CD4-positive, alpha-beta T cell treated with Interleukin-12 subunit alpha and Interleukin-12 subunit beta, for 1 hour (primary cell): ENCODE results near the gene DUOXA1.
"Not testable (repeated sequence)": the region's sequence is repeated elsewhere in the genome, so short reads cannot be mapped to it uniquely, and the experiment has no call there.

Experiments used
- DNase-seq: peaks from one replicate; pipeline ENCODE4 v3.0.0-alpha.2; 2020

Gene DUOXA1

DNA sequence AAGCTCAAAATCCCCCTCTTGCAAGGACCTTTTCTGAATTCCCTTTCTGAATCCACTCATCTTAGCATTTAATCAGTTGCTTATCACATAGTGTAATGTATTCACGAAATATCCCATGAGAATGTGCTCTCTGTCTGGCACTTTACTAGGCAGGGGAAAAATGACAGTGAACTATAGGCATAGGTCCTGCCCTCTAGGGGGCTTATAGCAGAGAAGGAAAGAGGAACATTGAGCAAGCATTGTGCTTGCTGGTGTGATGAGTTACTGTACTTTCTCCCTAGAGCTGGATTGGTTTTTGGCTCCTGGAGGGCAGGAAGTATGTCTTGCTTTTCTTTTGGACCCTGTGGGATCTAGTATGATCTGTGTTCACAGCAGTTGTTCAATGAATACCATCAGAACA lies 42.2 kb downstream of the DUOXA1 start:
- no peak for DNase-seq

DNA sequence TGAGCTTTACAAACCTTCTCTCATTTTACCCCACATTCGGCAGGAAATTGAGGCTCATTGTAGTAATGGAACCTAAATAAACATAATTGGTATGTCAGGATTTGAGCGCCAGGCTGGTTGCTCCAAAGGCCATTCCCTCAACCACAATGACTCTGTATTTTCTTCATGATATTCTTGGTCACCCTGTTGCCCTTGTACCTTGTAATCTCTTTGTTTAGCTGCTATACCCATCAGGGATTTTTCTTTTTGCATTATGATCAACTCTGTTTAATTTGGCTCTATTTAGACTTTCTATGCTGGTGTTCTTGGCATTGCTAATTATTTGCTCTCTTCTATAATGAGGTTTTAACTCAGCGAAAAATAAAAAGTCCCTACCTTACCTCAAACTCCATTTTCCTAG lies 45.5 kb downstream of the DUOXA1 start:
- no peak for DNase-seq

GRCh38 chr15:45083223-45083622 lies 46.5 kb downstream of the DUOXA1 start:
- no peak for DNase-seq

GRCh38 chr15:45082412-45082811 lies 47.3 kb downstream of the DUOXA1 start:
- DNase-seq = not testable (repeated sequence)

GRCh38 chr15:45080593-45080992 lies 49.1 kb downstream of the DUOXA1 start:
- not testable (repeated sequence) for DNase-seq

DNA sequence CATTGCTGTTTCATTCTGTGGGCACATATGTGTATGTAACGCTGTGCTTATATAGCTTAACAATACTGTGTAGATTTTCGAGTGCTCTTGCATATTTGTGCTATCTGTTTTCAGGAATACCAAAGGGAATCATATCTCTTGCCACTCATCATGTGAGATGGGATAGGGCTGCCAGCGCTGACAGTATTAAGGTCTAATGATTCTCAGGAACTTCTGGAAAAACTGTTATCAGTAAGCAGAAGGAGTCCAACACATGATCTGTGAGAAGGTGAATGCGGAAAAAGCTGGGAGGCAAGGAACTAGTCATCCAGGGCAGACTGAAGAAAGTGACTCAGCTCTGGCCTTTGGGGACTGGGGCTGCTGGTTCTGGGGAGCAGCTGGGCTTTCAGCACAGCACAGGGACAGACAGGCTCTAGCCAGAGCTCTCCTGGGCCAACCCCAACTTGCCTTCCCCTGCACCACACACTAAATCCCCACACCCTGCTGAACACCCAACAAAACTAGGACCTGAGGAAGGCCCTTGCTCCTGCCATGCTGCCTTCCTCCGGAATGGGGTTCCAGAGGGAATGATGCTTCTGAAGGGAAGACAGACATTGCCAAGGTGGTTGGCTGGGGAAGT lies 49.9 kb downstream of the DUOXA1 start:
- DNase-seq = not testable (repeated sequence)

DNA sequence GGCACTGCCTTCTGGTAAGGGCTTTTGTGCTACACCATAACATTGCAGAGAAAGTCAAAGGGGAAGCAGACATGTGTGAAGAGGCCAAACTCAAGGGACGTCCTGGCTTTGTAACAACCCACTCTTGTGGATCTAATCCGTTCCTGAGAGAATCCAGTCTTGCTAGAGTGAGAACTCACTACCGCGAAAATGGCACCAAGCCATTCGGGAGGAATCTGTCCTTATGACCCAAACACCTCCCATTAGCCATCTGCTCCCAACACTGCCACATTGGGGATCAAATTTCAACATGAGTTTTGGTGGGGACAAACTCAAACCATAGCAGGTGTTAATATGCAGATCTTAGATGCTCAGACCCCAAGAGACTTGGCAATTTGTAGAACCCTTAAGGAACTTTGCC lies 50.5 kb downstream of the DUOXA1 start:
- DNase-seq = not testable (repeated sequence)

GRCh38 chr15:45077391-45077790 lies 52.3 kb downstream of the DUOXA1 start:
- not testable (repeated sequence) for DNase-seq

DNA sequence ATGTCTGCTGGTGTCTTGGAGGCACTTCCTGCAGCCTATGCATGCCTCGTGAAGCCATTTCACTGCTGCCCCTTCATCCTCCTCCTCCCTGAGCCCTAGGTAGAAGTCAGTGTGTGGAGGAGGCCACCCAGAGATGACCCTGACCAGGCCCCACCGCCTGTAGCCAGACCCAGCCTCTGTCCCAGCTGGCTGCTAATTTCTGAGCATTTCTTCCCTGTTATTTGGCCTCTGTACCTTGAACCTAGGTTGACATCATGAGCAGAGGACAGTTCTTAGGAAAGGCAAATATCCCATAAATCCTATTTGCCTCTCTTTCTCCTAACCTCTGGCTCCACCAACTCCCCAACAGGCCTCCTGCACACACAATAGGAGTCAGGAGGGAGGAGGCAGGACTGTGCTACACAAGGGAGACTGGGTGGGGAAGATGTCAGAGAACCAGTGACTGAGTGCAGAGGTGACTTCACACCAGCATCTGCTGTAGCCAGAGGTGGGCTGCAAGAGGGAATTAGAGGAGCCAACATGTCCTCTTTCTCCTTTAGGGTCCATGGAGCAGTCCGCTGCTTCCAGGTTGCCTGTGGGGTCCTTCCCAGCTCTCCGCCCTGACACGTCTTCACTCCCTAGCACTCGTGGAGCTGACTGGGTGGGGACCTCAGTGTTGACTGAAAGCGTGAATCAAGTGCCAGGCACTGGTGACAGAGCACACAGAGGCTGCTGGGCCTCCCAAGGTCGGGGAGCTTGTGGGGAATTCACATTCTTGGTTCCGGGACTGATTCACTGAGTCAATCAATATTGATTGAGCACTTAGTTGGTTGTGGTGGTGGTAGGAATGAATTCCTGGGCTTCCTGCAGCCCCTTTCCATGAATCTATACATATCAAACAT lies 54.0 kb downstream of the DUOXA1 start:
- not testable (repeated sequence) for DNase-seq

- DNase-seq = not testable (repeated sequence)
These were observed 56.1 kb downstream of the DUOXA1 start for GRCh38 chr15:45073602-45074001.

DNA sequence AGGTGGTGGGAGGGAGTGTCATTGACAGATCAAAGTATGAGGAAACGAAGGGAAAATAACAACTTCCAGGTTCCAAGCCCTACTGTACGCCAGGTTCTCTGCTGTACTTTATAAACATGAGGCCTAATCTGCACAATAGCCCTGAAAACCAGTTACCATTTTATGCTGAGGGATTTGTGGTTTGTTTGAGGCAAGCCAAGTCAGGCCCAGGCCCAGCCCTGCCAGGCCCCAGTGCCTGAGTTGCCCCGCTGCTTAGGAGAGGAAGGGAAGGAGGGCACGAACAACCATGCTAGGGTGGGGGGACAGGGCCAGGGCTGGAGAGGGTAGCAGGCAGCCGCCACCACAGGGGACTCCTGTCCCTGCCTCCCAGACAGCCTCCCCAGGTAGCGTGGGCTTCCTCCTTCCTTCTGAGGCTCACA lies 59.7 kb downstream of the DUOXA1 start:
- DNase-seq = not testable (repeated sequence)
